K562 (cell line): Measurements from ENCODE around the gene OR5B21.

Experiments used
- MTF1 ChIP-seq: fragments of 250-450 bp; sonication (Bioruptor Pico); IDR thresholded peaks from 2 replicates; pipeline ENCODE4 v1.9.0; 2021; ENCODE audit warnings: moderate library complexity, mild to moderate bottlenecking, inconsistent platforms, borderline replicate concordance
- ZNF384 ChIP-seq: IDR thresholded peaks from 2 replicates; pipeline ENCODE4 v1.6.1; 2012; ENCODE audit warnings: low read depth, low read length, improper control_type of control experiment

DNA sequence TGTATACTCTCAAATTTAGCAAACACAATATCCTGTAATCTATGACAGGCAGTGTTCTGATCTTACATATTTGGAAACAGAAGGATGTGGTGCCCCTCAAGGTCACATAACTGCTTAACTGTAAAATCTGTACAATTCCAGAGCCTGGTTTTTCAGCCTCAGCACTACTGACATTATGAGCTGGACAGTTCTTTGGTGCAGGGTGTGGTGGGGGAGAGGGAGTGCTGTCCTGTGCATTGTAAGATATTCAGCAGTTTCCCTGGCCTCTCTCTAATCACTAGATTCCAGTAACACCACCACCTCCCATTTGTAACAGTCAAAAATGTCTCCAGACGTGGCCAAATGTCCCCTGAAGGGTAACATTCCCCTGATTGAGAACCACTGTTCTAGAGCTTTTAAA, 1.8 kb upstream of the OR5B21 start:
- no peak for TF ChIP-seq ZNF384
- TF ChIP-seq MTF1 (CRISPR knock-in tag) = no peak
